ENCODE data around the gene TFF3.

DNA sequence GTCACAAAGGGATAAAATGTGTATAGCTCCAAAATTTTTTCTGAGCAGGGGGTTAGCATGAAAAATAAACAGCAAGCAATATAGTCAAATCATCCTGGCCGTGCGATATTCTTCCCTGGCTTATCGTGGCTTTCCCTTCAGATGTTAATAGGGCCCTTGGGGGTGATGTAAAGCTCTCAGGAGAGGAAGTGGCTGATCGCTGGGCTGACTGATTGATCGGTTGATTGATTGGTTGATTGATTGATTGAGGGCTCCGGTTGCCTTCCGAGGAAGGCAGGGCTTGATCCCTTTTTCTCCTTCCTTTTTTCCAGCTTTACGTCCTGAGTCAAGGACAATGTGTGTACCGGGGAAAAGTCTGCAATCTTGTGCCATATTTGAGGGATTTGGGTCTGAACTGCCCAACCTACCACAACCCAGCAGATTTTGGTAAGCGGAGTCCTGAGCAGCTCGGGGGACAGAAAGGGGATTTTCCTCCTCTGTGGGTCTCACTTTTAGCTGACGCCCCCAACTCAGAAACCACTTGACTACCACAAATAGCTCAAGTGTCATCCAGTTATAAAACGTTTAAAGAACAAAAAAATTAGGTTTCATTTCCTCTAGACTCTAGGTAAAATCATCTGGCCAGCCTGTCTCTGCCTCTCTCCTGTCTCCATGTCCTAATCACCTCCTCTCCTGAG, 29.5 kb downstream of the TFF3 start:
- TF ChIP-seq, protein P1, sequence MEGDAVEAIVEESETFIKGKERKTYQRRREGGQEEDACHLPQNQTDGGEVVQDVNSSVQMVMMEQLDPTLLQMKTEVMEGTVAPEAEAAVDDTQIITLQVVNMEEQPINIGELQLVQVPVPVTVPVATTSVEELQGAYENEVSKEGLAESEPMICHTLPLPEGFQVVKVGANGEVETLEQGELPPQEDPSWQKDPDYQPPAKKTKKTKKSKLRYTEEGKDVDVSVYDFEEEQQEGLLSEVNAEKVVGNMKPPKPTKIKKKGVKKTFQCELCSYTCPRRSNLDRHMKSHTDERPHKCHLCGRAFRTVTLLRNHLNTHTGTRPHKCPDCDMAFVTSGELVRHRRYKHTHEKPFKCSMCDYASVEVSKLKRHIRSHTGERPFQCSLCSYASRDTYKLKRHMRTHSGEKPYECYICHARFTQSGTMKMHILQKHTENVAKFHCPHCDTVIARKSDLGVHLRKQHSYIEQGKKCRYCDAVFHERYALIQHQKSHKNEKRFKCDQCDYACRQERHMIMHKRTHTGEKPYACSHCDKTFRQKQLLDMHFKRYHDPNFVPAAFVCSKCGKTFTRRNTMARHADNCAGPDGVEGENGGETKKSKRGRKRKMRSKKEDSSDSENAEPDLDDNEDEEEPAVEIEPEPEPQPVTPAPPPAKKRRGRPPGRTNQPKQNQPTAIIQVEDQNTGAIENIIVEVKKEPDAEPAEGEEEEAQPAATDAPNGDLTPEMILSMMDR (conservative IDR thresholded peaks at IDR 0.05 in 1 of 2, IDR thresholded peaks at IDR 0.05 in 1 of 2; ENCODE audit: low read depth in 1 of 2, low read length in 2 of 2), result no peak
- TF ChIP-seq EZH2 (IDR thresholded peaks at IDR 0.05; ENCODE audit: low read length, missing control alignments), result no peak
